Measurements from ENCODE around the gene TSHZ2.

GRCh38 chr20:53334861-53335260 is 362.7 kb downstream of the TSHZ2 start:
- no peak for TF ChIP-seq CTCF (IDR thresholded peaks at IDR 0.05; ENCODE audit: insufficient read depth, low read depth, low read length)
- TF ChIP-seq EZH2 (IDR thresholded peaks at IDR 0.05; ENCODE audit: insufficient read depth, low read length): no peak

All from astrocyte (in vitro differentiated cells and primary cell).